VCaP (cell line): ENCODE measurements around the gene CCDC127.

ENCODE experiments used
- H3K27ac ChIP-seq: fragments of 450-650 bp; 2 replicates; pipeline ENCODE4 v1.5.1; 2017
- CTCF ChIP-seq: fragments of 450-650 bp; conservative IDR thresholded peaks from 2 replicates; pipeline ENCODE4 v1.5.1; 2017; ENCODE audit warnings: mild to moderate bottlenecking, moderate library complexity

CCDC127 gene

DNA sequence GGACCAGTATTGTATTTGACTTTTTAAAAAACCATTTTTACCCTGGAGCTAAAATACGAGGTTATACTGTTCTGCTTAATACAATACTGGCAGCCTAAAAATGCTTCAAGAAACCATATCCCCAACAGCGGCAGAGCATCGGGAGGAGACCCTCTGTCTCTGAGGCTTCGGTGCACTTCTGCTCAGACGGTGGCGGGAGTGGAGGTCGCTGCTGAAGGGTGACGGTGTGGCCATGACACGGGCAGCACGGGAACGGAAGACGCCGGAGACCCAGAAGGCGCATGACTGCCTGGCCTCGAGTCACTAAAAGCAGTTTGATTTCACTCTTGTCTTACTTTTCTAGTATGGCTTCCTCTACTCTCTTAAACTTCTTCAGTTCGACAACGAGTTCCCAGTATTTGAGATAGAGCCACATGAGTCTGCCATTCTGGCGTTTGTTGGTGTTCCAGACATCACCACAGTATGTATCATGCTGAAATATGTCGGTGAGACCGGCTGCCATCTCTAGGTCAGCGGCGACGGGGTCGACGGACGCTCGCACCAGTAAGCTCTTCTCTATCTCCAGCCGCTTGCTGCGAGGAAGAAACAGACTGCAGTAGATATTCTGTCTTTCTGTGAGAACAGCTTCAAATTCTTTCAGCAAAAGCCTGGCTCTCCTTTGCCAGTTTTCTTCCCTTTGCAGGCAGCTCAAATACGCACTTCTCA, 12.8 kb downstream of the CCDC127 start:
- no peak for TF ChIP-seq CTCF
- no peak overlapping the region for H3K27ac ChIP-seq

DNA sequence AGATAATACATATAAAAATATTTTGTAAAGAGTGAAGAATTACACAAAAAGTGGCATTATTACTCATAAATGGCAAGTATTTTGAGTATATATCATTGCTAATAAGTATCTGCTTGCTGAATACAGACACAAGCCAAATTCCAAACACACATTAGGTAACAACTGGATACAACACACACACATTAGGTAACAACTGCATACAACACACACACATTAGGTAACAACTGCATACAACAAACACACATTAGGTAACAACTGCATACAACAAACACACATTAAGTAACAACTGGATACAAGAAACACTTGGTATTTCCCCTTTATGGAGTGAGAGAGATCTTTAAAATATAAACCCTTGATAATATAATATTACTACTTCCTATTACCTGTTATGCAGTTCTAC, 13.5 kb downstream of the CCDC127 start:
- H3K27ac ChIP-seq = no peak overlapping the region
- TF ChIP-seq CTCF = no peak

- no peak overlapping the region for H3K27ac ChIP-seq
- no peak for TF ChIP-seq CTCF
Observed at GRCh38 chr5:204001-204400, 14.0 kb downstream of the CCDC127 start.

DNA sequence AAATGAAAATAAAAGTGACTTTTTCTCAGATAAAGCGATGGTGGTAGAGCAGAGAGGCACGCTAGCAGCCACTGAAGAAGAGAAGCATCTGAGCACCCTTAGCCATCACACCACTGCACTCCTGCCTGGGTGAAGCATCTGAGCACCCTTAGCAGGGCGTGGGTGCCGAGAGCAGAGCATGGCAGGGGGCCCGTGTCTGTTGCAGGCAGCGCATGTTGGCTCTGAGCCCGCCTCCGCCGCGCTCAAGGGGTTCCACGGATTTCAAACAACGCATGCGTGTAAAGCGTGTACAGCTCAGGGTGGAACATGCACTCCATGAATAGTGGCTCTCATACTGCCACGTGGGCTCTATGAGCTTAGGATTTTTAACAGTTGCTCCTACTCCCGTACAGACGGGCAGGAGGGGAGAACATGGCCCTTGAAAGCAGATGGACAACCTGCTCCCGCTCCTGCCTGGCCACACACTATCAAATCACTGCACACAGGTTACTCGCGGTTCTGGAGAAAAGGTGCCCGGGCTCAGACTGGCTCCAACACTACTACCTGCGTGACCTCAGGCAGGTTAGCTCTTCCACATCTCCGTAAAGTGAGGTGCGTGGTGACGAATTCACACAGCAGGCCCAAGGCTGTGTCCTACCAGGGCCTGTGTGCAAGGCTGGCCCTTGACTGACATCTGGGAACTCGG, 14.6 kb downstream of the CCDC127 start:
- no peak for TF ChIP-seq CTCF
- no peak overlapping the region for H3K27ac ChIP-seq

- no peak for TF ChIP-seq CTCF
- no peak overlapping the region for H3K27ac ChIP-seq
Observed at GRCh38 chr5:201672-202071, 16.3 kb downstream of the CCDC127 start.

DNA sequence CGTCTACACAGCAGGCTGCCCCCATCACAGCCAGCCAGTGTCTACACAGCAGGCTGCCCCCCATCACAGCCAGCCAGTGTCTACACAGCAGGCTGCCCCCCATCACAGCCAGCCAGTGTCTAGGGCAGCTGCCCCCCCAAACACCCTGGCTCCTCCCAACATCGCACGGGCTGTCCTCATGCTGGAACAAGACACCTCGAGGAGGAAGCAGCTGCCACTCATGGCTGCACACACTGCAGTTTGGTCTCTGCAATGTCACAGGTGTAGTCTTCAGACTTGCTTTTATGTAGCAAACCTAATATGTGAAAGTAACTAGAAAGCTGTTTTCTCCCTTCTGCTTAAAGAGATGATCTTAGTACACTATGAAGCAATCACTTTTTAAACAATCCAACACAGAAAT, 17.0 kb downstream of the CCDC127 start:
- H3K27ac ChIP-seq = no peak overlapping the region
- TF ChIP-seq CTCF = no peak

DNA sequence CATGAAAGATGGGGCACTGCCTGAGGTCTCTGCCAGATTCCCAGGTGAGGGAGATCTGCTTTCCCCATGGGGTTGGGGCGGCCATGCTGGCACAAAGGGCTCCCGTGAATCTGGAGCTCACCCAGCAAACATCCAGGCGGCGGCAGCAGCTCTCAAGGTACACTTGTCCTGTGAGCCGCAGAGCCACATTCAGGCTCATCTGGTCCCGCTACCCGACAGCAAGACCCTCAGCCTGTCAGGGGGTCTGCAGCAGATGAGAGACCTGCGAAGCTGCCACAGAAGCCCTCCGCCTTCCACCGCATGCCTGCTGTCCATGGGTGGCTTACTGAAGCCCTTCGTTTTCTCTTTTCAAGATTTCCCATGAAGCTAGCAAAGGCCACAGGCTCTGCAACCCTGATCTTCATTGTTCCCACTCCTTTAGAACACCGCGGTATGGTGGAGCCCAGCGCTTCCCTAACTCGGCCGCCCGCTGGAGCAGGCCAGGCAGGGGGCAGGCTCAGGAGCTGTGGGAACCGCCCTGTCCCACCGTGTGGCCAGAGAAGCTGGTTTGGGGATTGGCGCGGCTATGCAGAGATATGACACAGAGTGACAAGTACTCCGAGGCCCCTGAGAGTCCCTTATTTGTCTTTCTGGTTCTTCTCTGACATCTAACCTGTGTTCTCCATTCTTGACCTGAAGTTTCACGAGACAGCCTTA, 17.9 kb downstream of the CCDC127 start:
- no peak overlapping the region for H3K27ac ChIP-seq
- no peak for TF ChIP-seq CTCF
